ENCODE results near the gene LIN7A.

DNA sequence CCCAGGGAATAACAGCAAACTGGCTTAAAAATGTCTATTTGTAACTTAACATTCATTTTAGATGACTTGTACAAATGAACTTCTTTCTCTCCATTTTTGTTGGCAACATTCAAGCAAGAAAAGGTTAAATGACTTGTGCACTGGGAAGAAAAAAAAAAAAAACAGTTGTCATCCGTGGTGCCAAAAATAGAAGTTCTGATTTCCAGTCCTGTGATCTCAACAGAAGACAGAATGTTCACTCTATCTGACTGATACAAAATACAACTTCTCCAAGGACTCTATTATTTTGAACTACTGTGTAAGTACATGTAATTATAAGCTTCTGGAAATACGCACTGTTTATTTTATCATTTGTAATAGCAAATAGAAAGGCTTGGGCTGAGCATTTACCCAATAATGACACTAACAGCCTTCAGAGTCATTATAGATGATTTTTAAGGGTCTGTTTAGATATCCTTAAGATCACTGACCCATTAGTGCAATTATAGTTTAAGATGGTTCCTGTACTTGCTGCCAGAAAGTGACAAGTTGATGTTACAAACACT lies 59.9 kb downstream of the LIN7A start:
- TF ChIP-seq EP300 (conservative IDR thresholded peaks at IDR 0.05; ENCODE audit: poor library complexity, severe bottlenecking) (peak; percentile 38), SMC3 (conservative IDR thresholded peaks at IDR 0.05; ENCODE audit: poor library complexity) (no peak), EZH2 (IDR thresholded peaks at IDR 0.05; ENCODE audit: borderline replicate concordance, insufficient read depth, low read length, poor library complexity, severe bottlenecking) (no peak), MXI1 (conservative IDR thresholded peaks at IDR 0.05; ENCODE audit: poor library complexity, severe bottlenecking) (no peak), TAF1 (IDR thresholded peaks at IDR 0.05; ENCODE audit: low read depth) (no peak), POLR2AphosphoS5 (IDR thresholded peaks at IDR 0.05) (no peak)
- TF ChIP-seq, protein P1, sequence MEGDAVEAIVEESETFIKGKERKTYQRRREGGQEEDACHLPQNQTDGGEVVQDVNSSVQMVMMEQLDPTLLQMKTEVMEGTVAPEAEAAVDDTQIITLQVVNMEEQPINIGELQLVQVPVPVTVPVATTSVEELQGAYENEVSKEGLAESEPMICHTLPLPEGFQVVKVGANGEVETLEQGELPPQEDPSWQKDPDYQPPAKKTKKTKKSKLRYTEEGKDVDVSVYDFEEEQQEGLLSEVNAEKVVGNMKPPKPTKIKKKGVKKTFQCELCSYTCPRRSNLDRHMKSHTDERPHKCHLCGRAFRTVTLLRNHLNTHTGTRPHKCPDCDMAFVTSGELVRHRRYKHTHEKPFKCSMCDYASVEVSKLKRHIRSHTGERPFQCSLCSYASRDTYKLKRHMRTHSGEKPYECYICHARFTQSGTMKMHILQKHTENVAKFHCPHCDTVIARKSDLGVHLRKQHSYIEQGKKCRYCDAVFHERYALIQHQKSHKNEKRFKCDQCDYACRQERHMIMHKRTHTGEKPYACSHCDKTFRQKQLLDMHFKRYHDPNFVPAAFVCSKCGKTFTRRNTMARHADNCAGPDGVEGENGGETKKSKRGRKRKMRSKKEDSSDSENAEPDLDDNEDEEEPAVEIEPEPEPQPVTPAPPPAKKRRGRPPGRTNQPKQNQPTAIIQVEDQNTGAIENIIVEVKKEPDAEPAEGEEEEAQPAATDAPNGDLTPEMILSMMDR (IDR thresholded peaks at IDR 0.05; ENCODE audit: poor library complexity, severe bottlenecking) = no peak
- TF ChIP-seq, protein P2, sequence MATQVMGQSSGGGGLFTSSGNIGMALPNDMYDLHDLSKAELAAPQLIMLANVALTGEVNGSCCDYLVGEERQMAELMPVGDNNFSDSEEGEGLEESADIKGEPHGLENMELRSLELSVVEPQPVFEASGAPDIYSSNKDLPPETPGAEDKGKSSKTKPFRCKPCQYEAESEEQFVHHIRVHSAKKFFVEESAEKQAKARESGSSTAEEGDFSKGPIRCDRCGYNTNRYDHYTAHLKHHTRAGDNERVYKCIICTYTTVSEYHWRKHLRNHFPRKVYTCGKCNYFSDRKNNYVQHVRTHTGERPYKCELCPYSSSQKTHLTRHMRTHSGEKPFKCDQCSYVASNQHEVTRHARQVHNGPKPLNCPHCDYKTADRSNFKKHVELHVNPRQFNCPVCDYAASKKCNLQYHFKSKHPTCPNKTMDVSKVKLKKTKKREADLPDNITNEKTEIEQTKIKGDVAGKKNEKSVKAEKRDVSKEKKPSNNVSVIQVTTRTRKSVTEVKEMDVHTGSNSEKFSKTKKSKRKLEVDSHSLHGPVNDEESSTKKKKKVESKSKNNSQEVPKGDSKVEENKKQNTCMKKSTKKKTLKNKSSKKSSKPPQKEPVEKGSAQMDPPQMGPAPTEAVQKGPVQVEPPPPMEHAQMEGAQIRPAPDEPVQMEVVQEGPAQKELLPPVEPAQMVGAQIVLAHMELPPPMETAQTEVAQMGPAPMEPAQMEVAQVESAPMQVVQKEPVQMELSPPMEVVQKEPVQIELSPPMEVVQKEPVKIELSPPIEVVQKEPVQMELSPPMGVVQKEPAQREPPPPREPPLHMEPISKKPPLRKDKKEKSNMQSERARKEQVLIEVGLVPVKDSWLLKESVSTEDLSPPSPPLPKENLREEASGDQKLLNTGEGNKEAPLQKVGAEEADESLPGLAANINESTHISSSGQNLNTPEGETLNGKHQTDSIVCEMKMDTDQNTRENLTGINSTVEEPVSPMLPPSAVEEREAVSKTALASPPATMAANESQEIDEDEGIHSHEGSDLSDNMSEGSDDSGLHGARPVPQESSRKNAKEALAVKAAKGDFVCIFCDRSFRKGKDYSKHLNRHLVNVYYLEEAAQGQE (IDR thresholded peaks at IDR 0.05; ENCODE audit: borderline replicate concordance) = no peak

All from neural cell (in vitro differentiated cells).